ENCODE measurements around the gene POTEB3. TPM values are rescaled to one million over a fixed set of nuclear protein-coding genes. Genes with fewer than 3 reads are reported as not detected.
"Not testable (repeated sequence)": the region's sequence is repeated elsewhere in the genome, so short reads cannot be mapped to it uniquely, and the experiment has no call there.

POTEB3 gene
- total RNA-seq, result not detected
- polyA plus RNA-seq, result not detected

GRCh38 chr15:21440399-21440798 lies at the start of gene POTEB3:
TSS of gene POTEB3 (minus strand) at chr15:21440499. CDS start at chr15:21440011, 488 bp downstream.
- intact Hi-C loops (cut with DNase I); H3K4me1 ChIP-seq; H3K4me3 ChIP-seq; DNase-seq; H3K9me3 ChIP-seq; H3K36me3 ChIP-seq; FAIRE-seq; ATAC-seq; H3K27me3 ChIP-seq; H3K27ac ChIP-seq: not testable (repeated sequence)
- WGBS, 2 donors, result no CpG with 5 or more reads among the region's 35 CpGs

GRCh38 chr15:21453683-21454082 lies 13.4 kb upstream of the POTEB3 start:
- WGBS, 2 donors, result no CpG with 5 or more reads among the region's 6 CpGs
- DNase-seq; H3K4me1 ChIP-seq; H3K27me3 ChIP-seq; ATAC-seq; intact Hi-C loops (cut with DNase I); H3K36me3 ChIP-seq; H3K27ac ChIP-seq; FAIRE-seq; H3K4me3 ChIP-seq; H3K9me3 ChIP-seq: not testable (repeated sequence)

- H3K9me3 ChIP-seq; H3K27ac ChIP-seq; FAIRE-seq; H3K27me3 ChIP-seq; ATAC-seq; intact Hi-C loops (cut with DNase I); H3K36me3 ChIP-seq; H3K4me1 ChIP-seq; H3K4me3 ChIP-seq: not testable (repeated sequence)
- peak in 2 of 6 donors; percentile 12 to 39 for DNase-seq
- WGBS, 2 donors, result 0% methylated on average over 1 of the region's 72 CpGs; no CpG with 5 or more reads in 1 of the 2 donors
These were observed 11.7 kb upstream of the POTEB3 start for GRCh38 chr15:21451920-21452563.

GRCh38 chr15:21451487-21451886 lies 11.2 kb upstream of the POTEB3 start:
- intact Hi-C loops (cut with DNase I); DNase-seq; H3K4me3 ChIP-seq; H3K27ac ChIP-seq; ATAC-seq; H3K4me1 ChIP-seq; H3K9me3 ChIP-seq; H3K36me3 ChIP-seq; FAIRE-seq; H3K27me3 ChIP-seq: not testable (repeated sequence)
- WGBS, 2 donors, result no CpG with 5 or more reads among the region's 41 CpGs

GRCh38 chr15:21407366-21407765 lies 32.9 kb downstream of the POTEB3 start:
- DNase-seq, result peak in 1 of 6 donors; percentile 22
- H3K9me3 ChIP-seq; FAIRE-seq; H3K27me3 ChIP-seq; H3K4me3 ChIP-seq; intact Hi-C loops (cut with DNase I); ATAC-seq; H3K36me3 ChIP-seq; H3K4me1 ChIP-seq; H3K27ac ChIP-seq: not testable (repeated sequence)
- WGBS, 2 donors, result 40 to 71% methylated on average over 2 of the region's 4 CpGs

- H3K9me3 ChIP-seq; H3K4me1 ChIP-seq; H3K36me3 ChIP-seq; intact Hi-C loops (cut with DNase I); H3K27ac ChIP-seq; FAIRE-seq; H3K27me3 ChIP-seq; ATAC-seq; H3K4me3 ChIP-seq: not testable (repeated sequence)
- DNase-seq, result peak in 1 of 6 donors; percentile 29
- WGBS, 2 donors, result 92% methylated on average over 2 of the region's 4 CpGs; no CpG with 5 or more reads in 1 of the 2 donors
These were observed 38.8 kb downstream of the POTEB3 start for GRCh38 chr15:21401531-21401930.

- intact Hi-C loops (cut with DNase I); FAIRE-seq; H3K27ac ChIP-seq; H3K9me3 ChIP-seq; H3K4me1 ChIP-seq; H3K27me3 ChIP-seq; H3K4me3 ChIP-seq; H3K36me3 ChIP-seq; ATAC-seq: not testable (repeated sequence)
- peak in 1 of 6 donors; percentile 28 for DNase-seq
- 25 to 40% methylated on average over 2 of the region's 4 CpGs for WGBS, 2 donors
These were observed 41.2 kb downstream of the POTEB3 start for GRCh38 chr15:21399111-21399510.

GRCh38 chr15:21398511-21398910 lies 41.8 kb downstream of the POTEB3 start:
- H3K4me3 ChIP-seq; H3K27me3 ChIP-seq; intact Hi-C loops (cut with DNase I); H3K36me3 ChIP-seq; H3K9me3 ChIP-seq; ATAC-seq; H3K27ac ChIP-seq; H3K4me1 ChIP-seq; FAIRE-seq: not testable (repeated sequence)
- peak in 1 of 6 donors; percentile 17 for DNase-seq
- no CpG with 5 or more reads among the region's 5 CpGs for WGBS, 2 donors

- not testable (repeated sequence) for H3K9me3 ChIP-seq
- DNase-seq, result peak in 1 of 6 donors; percentile 21
These were observed 42.6 kb downstream of the POTEB3 start for GRCh38 chr15:21397656-21398055.

GRCh38 chr15:21397186-21397585 lies 43.1 kb downstream of the POTEB3 start:
- H3K4me3 ChIP-seq; intact Hi-C loops (cut with DNase I); H3K9me3 ChIP-seq; ATAC-seq; H3K27me3 ChIP-seq; H3K27ac ChIP-seq; H3K4me1 ChIP-seq; FAIRE-seq; H3K36me3 ChIP-seq: not testable (repeated sequence)
- 67% methylated on average over 1 of the region's 2 CpGs; no CpG with 5 or more reads in 1 of the 2 donors for WGBS, 2 donors
- peak in 1 of 6 donors; percentile 12 for DNase-seq

More at GRCh38 chr15:21397656-21398055, 42.6 kb downstream of the POTEB3 start:
- no CpG with 5 or more reads among the region's 2 CpGs for WGBS, 2 donors
- H3K27ac ChIP-seq; H3K27me3 ChIP-seq; ATAC-seq; H3K4me1 ChIP-seq; H3K36me3 ChIP-seq; intact Hi-C loops (cut with DNase I); FAIRE-seq; H3K4me3 ChIP-seq: not testable (repeated sequence)

GRCh38 chr15:21385961-21386360 lies 54.3 kb downstream of the POTEB3 start:
- peak in 1 of 6 donors; percentile 43 for DNase-seq
- intact Hi-C loops (cut with DNase I); ATAC-seq; H3K36me3 ChIP-seq; H3K27ac ChIP-seq; H3K4me3 ChIP-seq; H3K27me3 ChIP-seq; H3K4me1 ChIP-seq; H3K9me3 ChIP-seq; FAIRE-seq: not testable (repeated sequence)
- 100% methylated on average over 7 of the region's 25 CpGs; no CpG with 5 or more reads in 1 of the 2 donors for WGBS, 2 donors

GRCh38 chr15:21383866-21384485 lies 56.3 kb downstream of the POTEB3 start:
- WGBS, 2 donors, result 90% methylated on average over 2 of the region's 24 CpGs; no CpG with 5 or more reads in 1 of the 2 donors
- H3K36me3 ChIP-seq; intact Hi-C loops (cut with DNase I); H3K27ac ChIP-seq; FAIRE-seq; H3K4me1 ChIP-seq; ATAC-seq; H3K9me3 ChIP-seq; H3K4me3 ChIP-seq; H3K27me3 ChIP-seq: not testable (repeated sequence)
- peak in 1 of 6 donors; percentile 14 for DNase-seq
